ENCODE measurements around the gene NUDT19.

- no peak for TF ChIP-seq EZH2 (IDR thresholded peaks at IDR 0.05; ENCODE audit: borderline replicate concordance, low read length)
- TF ChIP-seq, protein P1, sequence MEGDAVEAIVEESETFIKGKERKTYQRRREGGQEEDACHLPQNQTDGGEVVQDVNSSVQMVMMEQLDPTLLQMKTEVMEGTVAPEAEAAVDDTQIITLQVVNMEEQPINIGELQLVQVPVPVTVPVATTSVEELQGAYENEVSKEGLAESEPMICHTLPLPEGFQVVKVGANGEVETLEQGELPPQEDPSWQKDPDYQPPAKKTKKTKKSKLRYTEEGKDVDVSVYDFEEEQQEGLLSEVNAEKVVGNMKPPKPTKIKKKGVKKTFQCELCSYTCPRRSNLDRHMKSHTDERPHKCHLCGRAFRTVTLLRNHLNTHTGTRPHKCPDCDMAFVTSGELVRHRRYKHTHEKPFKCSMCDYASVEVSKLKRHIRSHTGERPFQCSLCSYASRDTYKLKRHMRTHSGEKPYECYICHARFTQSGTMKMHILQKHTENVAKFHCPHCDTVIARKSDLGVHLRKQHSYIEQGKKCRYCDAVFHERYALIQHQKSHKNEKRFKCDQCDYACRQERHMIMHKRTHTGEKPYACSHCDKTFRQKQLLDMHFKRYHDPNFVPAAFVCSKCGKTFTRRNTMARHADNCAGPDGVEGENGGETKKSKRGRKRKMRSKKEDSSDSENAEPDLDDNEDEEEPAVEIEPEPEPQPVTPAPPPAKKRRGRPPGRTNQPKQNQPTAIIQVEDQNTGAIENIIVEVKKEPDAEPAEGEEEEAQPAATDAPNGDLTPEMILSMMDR (conservative IDR thresholded peaks at IDR 0.05 in 1 of 2, IDR thresholded peaks at IDR 0.05 in 1 of 2; ENCODE audit: extremely low read depth in 1 of 2, insufficient read depth in 1 of 2, low read depth in 1 of 2, low read length in 2 of 2): no peak
Measured at GRCh38 chr19:32658075-32658474, 33.5 kb upstream of the NUDT19 start.

All from mammary epithelial cell (primary cell).